Measurements from ENCODE around the gene ZNF628.

GRCh38 chr19:55491546-55492360 is 15.3 kb downstream of the ZNF628 start:
- TF ChIP-seq, protein P1, sequence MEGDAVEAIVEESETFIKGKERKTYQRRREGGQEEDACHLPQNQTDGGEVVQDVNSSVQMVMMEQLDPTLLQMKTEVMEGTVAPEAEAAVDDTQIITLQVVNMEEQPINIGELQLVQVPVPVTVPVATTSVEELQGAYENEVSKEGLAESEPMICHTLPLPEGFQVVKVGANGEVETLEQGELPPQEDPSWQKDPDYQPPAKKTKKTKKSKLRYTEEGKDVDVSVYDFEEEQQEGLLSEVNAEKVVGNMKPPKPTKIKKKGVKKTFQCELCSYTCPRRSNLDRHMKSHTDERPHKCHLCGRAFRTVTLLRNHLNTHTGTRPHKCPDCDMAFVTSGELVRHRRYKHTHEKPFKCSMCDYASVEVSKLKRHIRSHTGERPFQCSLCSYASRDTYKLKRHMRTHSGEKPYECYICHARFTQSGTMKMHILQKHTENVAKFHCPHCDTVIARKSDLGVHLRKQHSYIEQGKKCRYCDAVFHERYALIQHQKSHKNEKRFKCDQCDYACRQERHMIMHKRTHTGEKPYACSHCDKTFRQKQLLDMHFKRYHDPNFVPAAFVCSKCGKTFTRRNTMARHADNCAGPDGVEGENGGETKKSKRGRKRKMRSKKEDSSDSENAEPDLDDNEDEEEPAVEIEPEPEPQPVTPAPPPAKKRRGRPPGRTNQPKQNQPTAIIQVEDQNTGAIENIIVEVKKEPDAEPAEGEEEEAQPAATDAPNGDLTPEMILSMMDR (IDR thresholded peaks at IDR 0.05; ENCODE audit: low read depth, low read length, poor library complexity, severe bottlenecking) = no peak
- no peak for TF ChIP-seq EZH2phosphoT487 (IDR thresholded peaks at IDR 0.05; ENCODE audit: borderline replicate concordance, low read length)

All from DOHH2 (cell line).